GM12878 (cell line): ENCODE measurements around the gene MRPL49. TPM values are rescaled to one million over a fixed set of nuclear protein-coding genes. Genes with fewer than 3 reads are reported as not detected.

ENCODE experiments used
- ATAC-seq: fragments of 200-7000 bp; cut with Tn5 transposase; 3 replicates; pipeline ENCODE4 v1.9.1; 2020; ENCODE audit warnings: mild to moderate bottlenecking, moderate library complexity
- BruUV-seq: library from RNA; stranded (reverse); fragments of 400-500 nt; replicated peaks from 2 replicates; lab custom pipeline; 2021; lab: Mats Ljungman, UMichigan
- CTCF ChIA-PET: fragments of 300-600 bp; sonication (Branson Sonifier 250); formaldehyde crosslinking; extraction: SDS; loops from one replicate; lab custom pipeline; 2021; ENCODE audit warnings: inconsistent platforms; lab: Yijun Ruan, JAX
- POLR2A ChIA-PET: fragments of 350-600 bp; formaldehyde crosslinking; extraction: SDS; loops from one replicate; lab custom pipeline; 2021; ENCODE audit warnings: inconsistent platforms; lab: Charles Lee
- RAD21 ChIA-PET: fragments of 300-600 bp; sonication (Branson Sonifier 250); formaldehyde crosslinking; loops from one replicate; lab custom pipeline; 2023; ENCODE audit warnings: antibody characterized with exemption; ENCODE audit not compliant: unreplicated experiment; lab: Charles Lee
- SMC1A ChIA-PET: fragments of 300-600 bp; sonication (Branson Sonifier 250); formaldehyde crosslinking; loops from one replicate; lab custom pipeline; 2023; ENCODE audit not compliant: unreplicated experiment, uncharacterized antibody; lab: Charles Lee
- DNase-seq: peaks from one replicate; pipeline ENCODE4 v3.0.0-alpha.2; 2011; ENCODE audit warnings: low read depth, low spot score
- FAIRE-seq: peaks from 3 replicates; lab custom pipeline; 2011; peaks lifted over from hg19 to GRCh38; lab: Jason Lieb, UNC
- H2AFZ ChIP-seq: 2 replicates; pipeline ENCODE4 v1.6.0; 2011; ENCODE audit warnings: low read depth, low read length, control low read depth; ENCODE audit not compliant: control insufficient read depth
- H3K27ac ChIP-seq: 2 replicates; pipeline ENCODE4 v1.5.1; 2011; ENCODE audit warnings: control low read depth; ENCODE audit not compliant: control insufficient read depth, insufficient read depth
- H3K27me3 ChIP-seq, 2 experiments: replicated peaks in 1 of 2; 2 replicates each; pipeline versions ENCODE4 v1.6.0 to v1.6.1; 2011; ENCODE audit warnings: low read length in 1 of 2; ENCODE audit not compliant: control insufficient read depth in 2 of 2, insufficient read depth in 2 of 2
- H3K36me3 ChIP-seq, 2 experiments: 2 replicates each; pipeline ENCODE4 v1.5.1; 2011; ENCODE audit warnings: low read length in 1 of 2; ENCODE audit not compliant: control insufficient read depth in 2 of 2, insufficient read depth in 2 of 2
- H3K4me1 ChIP-seq: 2 replicates; pipeline ENCODE4 v1.6.1; 2011; ENCODE audit warnings: mild to moderate bottlenecking, low read length, moderate library complexity, mixed read lengths; ENCODE audit not compliant: control insufficient read depth, insufficient read depth
- H3K4me2 ChIP-seq: 2 replicates; pipeline ENCODE4 v1.6.0; 2011; ENCODE audit warnings: control low read depth; ENCODE audit not compliant: control insufficient read depth, insufficient read depth
- H3K4me3 ChIP-seq: fragments of 200-600 bp; sonication (generic); 2 replicates; pipeline ENCODE4 v1.5.1; 2016
- H3K79me2 ChIP-seq: 2 replicates; pipeline ENCODE4 v1.6.0; 2011; ENCODE audit warnings: low read length; ENCODE audit not compliant: control insufficient read depth, insufficient read depth
- H3K9ac ChIP-seq: 2 replicates; pipeline ENCODE4 v1.8.0; 2011; ENCODE audit warnings: low read length, control low read depth, mixed read lengths; ENCODE audit not compliant: control insufficient read depth, insufficient read depth
- H3K9me3 ChIP-seq: replicated peaks from 3 replicates; pipeline ENCODE4 v1.5.1; 2011; ENCODE audit warnings: mild to moderate bottlenecking, low read length; ENCODE audit not compliant: control insufficient read depth, insufficient read depth
- H4K20me1 ChIP-seq: 2 replicates; pipeline ENCODE4 v1.6.0; 2011; ENCODE audit not compliant: control insufficient read depth, insufficient read depth
- DPF2 ChIP-seq: fragments of 450-650 bp; IDR thresholded peaks from 2 replicates; pipeline ENCODE4 v1.6.1; 2017; ENCODE audit warnings: mild to moderate bottlenecking
- E2F8 ChIP-seq: fragments of 450-650 bp; IDR thresholded peaks from 2 replicates; pipeline ENCODE4 v1.6.1; 2018; ENCODE audit warnings: mild to moderate bottlenecking, low read depth, moderate library complexity; ENCODE audit not compliant: partially characterized antibody
- HDAC6 ChIP-seq: fragments of 200-600 bp; sonication (generic); IDR thresholded peaks from one replicate; pipeline ENCODE4 v1.8.0; 2017; ENCODE audit warnings: antibody characterized with exemption; ENCODE audit not compliant: unreplicated experiment
- KLF5 ChIP-seq: fragments of 450-650 bp; IDR thresholded peaks from 2 replicates; pipeline ENCODE4 v1.6.1; 2014; ENCODE audit warnings: mild to moderate bottlenecking; ENCODE audit not compliant: partially characterized antibody
- STAT1 ChIP-seq: fragments of 450-650 bp; conservative IDR thresholded peaks from 2 replicates; pipeline ENCODE4 v1.6.1; 2014; ENCODE audit warnings: antibody characterized with exemption, mild to moderate bottlenecking
- ZNF687 ChIP-seq: fragments of 450-650 bp; IDR thresholded peaks from 2 replicates; pipeline ENCODE4 v1.6.1; 2017; ENCODE audit warnings: mild to moderate bottlenecking, moderate library complexity
- WGBS: methylation state at CpG from one replicate; pipeline ENCODE4 v1.1.6; 2016; ENCODE audit warnings: low lambda C conversion rate; ENCODE audit not compliant: insufficient replicate concordance, insufficient coverage; ENCODE audit errors: missing lambda C conversion rate; 5-methylcytosine and 5-hydroxymethylcytosine counted together
- in situ Hi-C: fragments of 300-500 bp; cut with MboI; formaldehyde crosslinking; loops from 9 replicates; pipeline ENCODE4 v1.14.3; 2018; ENCODE audit warnings: mixed read lengths
- intact Hi-C: fragments of 100-400 bp; cut with micrococcal nuclease; formaldehyde crosslinking; loops from one replicate; pipeline ENCODE4 v1.14.2; 2022; ENCODE audit not compliant: unreplicated experiment
- polyA plus RNA-seq, 11 experiments: library from polyadenylated mRNA; depleted of rRNA in 4 of 11; unstranded in 6 of 11; stranded (reverse) in 5 of 11; fragments of >200 nt; fragmentation: Nextera tagmentation in 4 of 11; fragmentation: Illumina TruSeq in 1 of 11; extraction: Ambion mirVana in 4 of 11; extraction: Trizol in 1 of 11; gene quantifications; 1 replicate in 1 of 11; 2 replicates in 10 of 11; pipeline versions ENCODE4 v1.2.1 to v1.2.3, GENCODE V29; 2011 to 2016; ENCODE audit warnings: inconsistent platforms in 2 of 11, missing spikeins in 2 of 11, low read depth in 1 of 11
- total RNA-seq, 4 experiments: library from RNA; depleted of rRNA in 3 of 4; stranded (reverse); fragments of >200 nt in 3 of 4; fragmentation: Illumina TruSeq in 1 of 4; extraction: Trizol in 1 of 4; gene quantifications; 2 replicates each; pipeline versions ENCODE4 v1.2.1 to v1.2.3, GENCODE V29; 2013 to 2021
- TF ChIP-seq, protein P1 (sequence below): fragments of 450-650 bp; IDR thresholded peaks from 2 replicates; pipeline ENCODE4 v1.6.1; 2017; ENCODE audit warnings: antibody characterized with exemption, mild to moderate bottlenecking, moderate library complexity

The MRPL49 gene
- total and polyA plus RNA-seq, 10 of the 15 experiments (the other 5 are each of a cell fraction or from before 2014, with no cell fraction given): 42.0 to 116 (median 71.7) TPM

DNA sequence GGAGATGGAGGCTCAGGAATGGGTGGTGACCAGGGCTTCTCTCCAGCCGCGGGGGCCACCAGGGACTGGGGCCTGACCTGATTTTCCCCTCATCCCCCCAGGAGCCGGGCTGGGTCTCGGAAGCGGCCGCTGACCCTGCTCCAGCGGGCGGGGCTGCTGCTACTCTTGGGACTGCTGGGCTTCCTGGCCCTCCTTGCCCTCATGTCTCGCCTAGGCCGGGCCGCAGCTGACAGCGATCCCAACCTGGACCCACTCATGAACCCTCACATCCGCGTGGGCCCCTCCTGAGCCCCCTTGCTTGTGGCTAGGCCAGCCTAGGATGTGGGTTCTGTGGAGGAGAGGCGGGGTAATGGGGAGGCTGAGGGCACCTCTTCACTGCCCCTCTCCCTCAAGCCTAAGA, 34.3 kb upstream of the MRPL49 start (continued):
- no peak for TF ChIP-seq KLF5
- TF ChIP-seq, protein P1, sequence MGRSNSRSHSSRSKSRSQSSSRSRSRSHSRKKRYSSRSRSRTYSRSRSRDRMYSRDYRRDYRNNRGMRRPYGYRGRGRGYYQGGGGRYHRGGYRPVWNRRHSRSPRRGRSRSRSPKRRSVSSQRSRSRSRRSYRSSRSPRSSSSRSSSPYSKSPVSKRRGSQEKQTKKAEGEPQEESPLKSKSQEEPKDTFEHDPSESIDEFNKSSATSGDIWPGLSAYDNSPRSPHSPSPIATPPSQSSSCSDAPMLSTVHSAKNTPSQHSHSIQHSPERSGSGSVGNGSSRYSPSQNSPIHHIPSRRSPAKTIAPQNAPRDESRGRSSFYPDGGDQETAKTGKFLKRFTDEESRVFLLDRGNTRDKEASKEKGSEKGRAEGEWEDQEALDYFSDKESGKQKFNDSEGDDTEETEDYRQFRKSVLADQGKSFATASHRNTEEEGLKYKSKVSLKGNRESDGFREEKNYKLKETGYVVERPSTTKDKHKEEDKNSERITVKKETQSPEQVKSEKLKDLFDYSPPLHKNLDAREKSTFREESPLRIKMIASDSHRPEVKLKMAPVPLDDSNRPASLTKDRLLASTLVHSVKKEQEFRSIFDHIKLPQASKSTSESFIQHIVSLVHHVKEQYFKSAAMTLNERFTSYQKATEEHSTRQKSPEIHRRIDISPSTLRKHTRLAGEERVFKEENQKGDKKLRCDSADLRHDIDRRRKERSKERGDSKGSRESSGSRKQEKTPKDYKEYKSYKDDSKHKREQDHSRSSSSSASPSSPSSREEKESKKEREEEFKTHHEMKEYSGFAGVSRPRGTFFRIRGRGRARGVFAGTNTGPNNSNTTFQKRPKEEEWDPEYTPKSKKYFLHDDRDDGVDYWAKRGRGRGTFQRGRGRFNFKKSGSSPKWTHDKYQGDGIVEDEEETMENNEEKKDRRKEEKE: no peak

DNA sequence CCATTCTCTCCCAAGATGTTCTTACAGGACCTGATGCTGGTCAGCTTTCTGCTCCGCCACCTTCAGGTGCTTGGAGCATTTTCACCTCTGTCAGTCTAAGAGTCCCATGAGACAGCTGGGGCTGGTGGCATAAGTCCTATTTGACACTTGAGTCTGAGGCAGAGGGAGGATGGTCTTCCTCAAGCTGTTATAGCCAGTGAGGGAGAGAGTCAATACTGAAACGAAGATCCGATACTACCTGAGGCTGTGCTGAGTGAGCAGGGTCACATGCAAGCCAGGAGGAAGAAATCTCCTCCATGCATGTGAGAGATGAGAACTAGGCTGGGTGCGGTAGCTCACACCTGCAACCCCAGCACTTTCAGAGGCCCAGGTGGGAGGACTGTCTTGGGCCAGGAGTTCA, 32.5 kb upstream of the MRPL49 start:
- Histone ChIP-seq H3K9ac (no peak overlapping the region), H3K9me3 (no peaks in the 10 kb centered on the region), H4K20me1 (no peaks in the 10 kb centered on the region), H3K79me2 (peaks cover 7% of the 10 kb centered on the region), H3K36me3 (peaks cover 5 to 11% of the 10 kb centered on the region in 2 experiments), H3K4me3 (no peak overlapping the region), H3K27ac (no peak overlapping the region), H2AFZ (no peak overlapping the region), H3K4me1 (peaks cover 6% of the 10 kb centered on the region), H3K4me2 (no peak overlapping the region), H3K27me3 (no peaks in the 10 kb centered on the region)
- intact Hi-C loops (no loop called here), in situ Hi-C loops (no loop called here)
- ChIA-PET POLR2A (interaction anchor here (1.4 to 1.5 kb wide), 2 partner anchors 64 to 75 kb away, joined by 4 to 7 read pairs; partner anchors contain the start of gene ARL2), CTCF (interaction anchor here (1.1 to 2.0 kb wide), 4 partner anchors 12 to 77 kb away, joined by 3 to 6 read pairs (median 4); no protein-coding TSS in a partner anchor), SMC1A (interaction anchor here (0.6 to 2.2 kb wide), 3 partner anchors 29 to 276 kb away, joined by 3 to 5 read pairs (median 3); partner anchors contain the start of gene ARL2), RAD21 (no interaction called here)
- WGBS: 89% methylated on average over 4 of the region's 4 CpGs
- TF ChIP-seq DPF2: no peak
- TF ChIP-seq STAT1: no peak
- TF ChIP-seq ZNF687: no peak
- no peak for TF ChIP-seq E2F8
- TF ChIP-seq HDAC6: no peak
- no peak for DNase-seq
- no peak for FAIRE-seq
- BruUV-seq: no TSS peak
- no peak for ATAC-seq
